ENCODE results near the gene CNIH4. TPM values are rescaled to one million over a fixed set of nuclear protein-coding genes. Genes with fewer than 3 reads are reported as not detected.
"Not testable (repeated sequence)": the region's sequence is repeated elsewhere in the genome, so short reads cannot be mapped to it uniquely, and the experiment has no call there.

Gene CNIH4
- 120 TPM in 2 replicates for total RNA-seq (2014; rRNA removed; shearing (Covaris generic))

DNA sequence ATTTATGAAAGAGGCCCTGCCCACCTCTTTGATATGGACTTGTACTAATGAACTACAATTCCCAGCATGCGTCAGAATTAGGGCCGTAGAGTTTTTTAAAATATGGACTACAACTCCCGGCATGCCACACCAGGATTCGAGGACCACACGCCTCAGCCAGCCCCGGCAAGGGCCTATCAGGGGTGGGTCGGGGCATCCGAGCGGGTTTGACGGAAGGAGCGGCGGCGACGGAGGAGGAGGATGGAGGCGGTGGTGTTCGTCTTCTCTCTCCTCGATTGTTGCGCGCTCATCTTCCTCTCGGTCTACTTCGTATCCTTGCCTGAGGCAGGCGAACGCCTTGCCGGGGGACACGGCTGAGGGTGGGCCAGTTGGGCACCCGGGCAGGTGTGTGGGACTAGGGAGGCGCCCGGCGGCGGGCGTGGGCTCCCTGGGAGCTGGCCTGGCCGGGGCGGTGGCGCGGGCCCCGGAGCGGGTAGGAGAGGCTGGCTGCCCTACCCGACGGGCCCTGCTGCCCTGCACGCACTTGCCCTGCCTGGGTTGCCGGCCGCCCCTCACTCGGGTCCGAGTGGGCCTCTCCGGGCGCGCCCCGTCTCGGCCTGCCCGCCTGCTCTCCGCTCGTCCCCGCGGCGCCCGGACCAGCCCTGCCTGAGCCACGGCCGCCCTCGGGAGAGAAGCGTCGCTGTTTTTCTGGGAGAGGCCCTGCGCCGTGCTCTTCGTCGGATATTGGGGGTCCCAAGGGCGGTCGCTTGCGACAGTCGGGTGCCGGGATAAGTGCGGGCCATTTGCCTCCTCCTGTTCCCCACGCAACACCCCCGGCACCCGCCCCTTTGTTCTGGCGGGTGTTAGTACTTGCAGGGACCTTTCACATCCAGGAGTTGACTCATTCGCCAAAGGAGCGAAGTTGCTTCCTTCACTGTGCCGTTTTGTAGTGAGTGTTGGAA, at the start of gene CNIH4:
Gene CNIH4 (plus strand): TSS at position 195 of the 941 bp plus-strand sequence. CDS start 46 bp downstream, at position 241.
- peak; percentile 94 for DNase-seq (ENCODE audit: low spot score)

- no peak for DNase-seq (ENCODE audit: low spot score)
Measured at GRCh38 chr1:224308064-224308463, 48.6 kb upstream of the CNIH4 start.

GRCh38 chr1:224311503-224311902, 45.2 kb upstream of the CNIH4 start:
- not testable (repeated sequence) for DNase-seq (ENCODE audit: low spot score)

GRCh38 chr1:224312025-224312424, 44.7 kb upstream of the CNIH4 start:
- no peak for DNase-seq (ENCODE audit: low spot score)

DNA sequence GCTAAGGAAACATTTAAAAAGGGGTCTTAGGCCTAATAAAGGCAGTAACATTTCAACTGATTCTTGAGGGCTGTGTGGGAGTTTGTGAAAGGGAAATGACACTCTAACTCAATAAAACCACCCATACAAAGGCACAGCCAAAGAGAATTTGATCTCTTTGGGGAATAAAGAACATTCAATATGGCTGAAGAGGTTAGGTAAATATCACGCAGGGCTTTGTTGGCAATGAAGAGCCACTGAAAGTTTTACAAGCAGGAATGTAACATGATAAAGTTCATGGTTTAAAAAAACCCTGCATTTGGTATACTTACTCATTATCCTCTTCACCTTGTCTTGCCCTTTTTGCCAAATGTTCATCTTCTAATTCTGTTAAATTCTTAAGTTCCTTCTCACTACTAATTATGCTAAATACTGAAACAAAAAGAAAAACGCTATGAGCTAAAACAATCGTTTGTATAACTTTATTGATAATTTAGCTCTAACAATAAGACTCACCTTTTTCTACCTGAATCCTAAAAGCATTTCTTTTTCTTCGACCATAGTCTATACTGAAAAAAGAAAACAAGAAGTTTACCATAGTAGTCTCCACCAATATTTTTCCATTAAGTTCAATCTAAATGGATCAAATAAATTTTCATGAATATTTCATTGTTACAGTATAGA, 39.2 kb upstream of the CNIH4 start:
- DNase-seq (ENCODE audit: low spot score), result no peak

GRCh38 chr1:224321706-224322105, 35.0 kb upstream of the CNIH4 start:
- DNase-seq (ENCODE audit: low spot score), result no peak

DNA sequence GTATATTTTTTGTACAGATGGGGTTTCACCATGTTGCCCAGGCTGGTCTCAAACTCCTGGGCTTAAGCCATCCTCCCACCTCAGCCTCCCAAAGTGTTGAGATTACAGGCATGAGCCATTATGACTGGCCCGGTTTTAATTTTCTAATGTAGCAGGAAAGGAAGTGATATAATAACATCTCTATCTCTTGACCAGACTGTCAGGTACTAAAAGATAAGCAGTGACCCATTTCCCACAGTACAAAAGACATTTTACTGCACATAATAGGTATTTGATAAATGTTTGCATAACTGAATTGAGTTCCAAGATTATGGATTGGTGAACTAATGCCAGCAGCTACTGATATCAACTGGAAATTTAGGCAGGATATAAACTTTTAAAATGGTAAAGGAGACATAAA, 30.7 kb upstream of the CNIH4 start:
- no peak for DNase-seq (ENCODE audit: low spot score)

GRCh38 chr1:224328644-224329043, 28.0 kb upstream of the CNIH4 start:
- DNase-seq (ENCODE audit: low spot score), result no peak

- DNase-seq (ENCODE audit: low spot score), result peak; percentile 9
Measured at GRCh38 chr1:224329484-224329841, 27.2 kb upstream of the CNIH4 start.

GRCh38 chr1:224329842-224330753, 26.6 kb upstream of the CNIH4 start, which contains the start of gene NVL:
NVL (minus strand) TSS chr1:224330172; CDS start chr1:224330127, 45 bp downstream.
- DNase-seq (ENCODE audit: low spot score), result peak; percentile 89

- no peak for DNase-seq (ENCODE audit: low spot score)
Measured at GRCh38 chr1:224331326-224331725, 25.4 kb upstream of the CNIH4 start.

- no peak for DNase-seq (ENCODE audit: low spot score)
Measured at GRCh38 chr1:224331824-224332223, 24.9 kb upstream of the CNIH4 start.

- peak; percentile 75 for DNase-seq (ENCODE audit: low spot score)
Measured at GRCh38 chr1:224333309-224333926, 23.3 kb upstream of the CNIH4 start.

DNA sequence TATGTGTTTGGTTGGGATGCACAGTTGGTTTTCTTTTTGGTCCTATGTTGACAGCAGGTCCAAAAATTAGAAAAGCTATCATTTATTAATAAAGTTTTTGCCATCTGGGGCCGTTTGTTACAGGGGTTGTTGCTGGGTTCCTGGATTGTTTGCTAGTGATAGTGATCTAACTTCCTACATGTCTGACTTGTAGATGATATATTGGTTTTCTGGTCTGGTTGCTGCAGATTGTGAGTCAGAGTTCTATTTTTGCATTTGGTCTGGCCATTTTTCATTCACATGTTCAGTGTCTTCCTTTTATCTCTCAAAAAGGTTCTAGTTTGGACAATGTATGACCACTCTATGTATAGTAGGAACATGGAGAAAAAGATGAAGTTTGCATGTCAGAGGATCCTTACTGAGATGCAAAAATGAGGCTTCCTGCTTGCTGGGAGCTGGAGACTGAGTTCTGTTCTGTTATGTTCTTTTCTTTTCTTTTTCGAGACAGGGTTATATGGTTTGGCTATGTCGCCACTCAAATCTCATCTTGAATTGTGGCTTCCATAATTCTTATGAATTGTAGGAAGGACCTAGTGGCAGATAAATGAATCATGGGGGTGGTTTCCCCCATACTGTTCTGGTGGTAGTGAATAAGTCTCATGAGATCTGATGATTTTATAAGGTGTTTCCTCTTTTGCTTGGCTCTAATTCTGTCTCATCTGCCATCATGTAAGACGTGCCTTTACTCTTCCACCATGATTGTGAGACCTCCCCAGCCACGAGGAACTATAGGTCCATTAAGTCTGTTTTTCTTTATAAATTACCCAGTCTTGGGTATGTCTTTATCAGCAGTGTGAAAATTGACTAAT, 22.5 kb upstream of the CNIH4 start:
- DNase-seq (ENCODE audit: low spot score), result peak; percentile 63

GRCh38 chr1:224338150-224338838, 18.4 kb upstream of the CNIH4 start:
- no peak for DNase-seq (ENCODE audit: low spot score)

DNA sequence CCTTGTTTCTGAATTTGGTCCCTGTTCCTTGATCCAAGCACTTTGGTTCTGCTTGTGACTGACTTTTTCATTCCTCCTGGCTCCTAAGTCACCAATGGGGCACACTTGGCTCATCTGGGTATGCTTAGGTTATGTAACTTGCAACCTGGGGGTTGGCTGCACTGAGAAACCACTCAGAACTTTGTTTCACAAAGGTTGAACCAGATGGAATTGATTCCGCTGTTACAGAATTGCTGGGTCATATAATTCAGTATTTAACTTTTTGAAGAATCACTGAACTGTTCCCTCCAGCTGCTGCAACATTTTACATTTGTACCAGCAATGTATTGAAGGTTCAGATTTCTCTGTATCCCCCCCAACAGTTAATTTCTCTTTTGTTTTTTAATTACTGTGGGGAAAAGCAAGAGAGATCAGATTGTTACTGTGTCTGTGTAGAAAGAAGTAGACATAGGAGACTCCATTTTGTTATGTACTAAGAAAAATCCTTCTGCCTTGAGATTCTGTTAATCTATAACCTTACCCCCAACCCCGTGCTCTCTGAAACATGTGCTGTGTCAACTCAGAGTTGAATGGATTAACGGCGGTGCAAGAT, 17.1 kb upstream of the CNIH4 start:
- DNase-seq (ENCODE audit: low spot score), result no peak

DNA sequence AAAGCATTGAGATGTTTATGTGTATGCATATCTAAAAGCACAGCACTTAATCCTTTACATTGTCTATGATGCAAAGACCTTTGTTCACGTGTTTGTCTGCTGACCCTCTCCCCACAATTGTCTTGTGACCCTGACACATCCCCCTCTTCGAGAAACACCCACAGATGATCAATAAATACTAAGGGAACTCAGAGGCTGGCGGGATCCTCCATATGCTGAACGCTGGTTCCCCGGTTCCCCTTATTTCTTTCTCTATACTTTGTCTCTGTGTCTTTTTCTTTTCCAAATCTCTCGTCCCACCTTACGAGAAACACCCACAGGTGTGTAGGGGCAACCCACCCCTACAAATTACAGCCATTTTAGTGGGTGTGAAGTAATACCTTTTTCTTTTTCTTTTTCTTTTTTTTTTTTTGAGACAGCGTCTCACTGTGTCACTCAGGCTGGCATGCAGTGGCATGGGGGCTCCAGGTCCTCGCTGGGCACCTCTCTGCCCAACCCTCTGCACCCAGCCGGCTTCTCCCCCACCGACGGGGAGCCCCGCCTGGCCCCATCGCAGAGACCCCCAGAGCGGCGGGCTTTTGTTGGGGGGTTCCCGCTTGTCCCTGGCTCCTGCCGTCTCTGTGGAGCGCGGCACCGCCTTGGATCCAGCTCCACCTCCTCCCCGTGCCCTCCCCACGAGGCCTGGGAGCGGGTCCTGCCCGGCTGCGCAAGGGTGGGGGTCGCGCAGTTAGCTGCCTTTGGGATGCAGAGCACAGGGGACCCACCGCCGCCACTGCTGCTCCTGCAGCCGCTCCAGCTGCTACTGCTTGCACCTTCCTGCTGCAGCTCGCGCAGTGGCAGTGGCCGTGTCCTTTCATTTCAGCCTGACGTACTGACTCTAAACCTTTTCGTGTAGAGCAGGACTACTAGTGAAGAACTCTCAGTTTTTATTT, 16.0 kb upstream of the CNIH4 start:
- not testable (repeated sequence) for DNase-seq (ENCODE audit: low spot score)

- DNase-seq (ENCODE audit: low spot score), result peak; percentile 27
Measured at GRCh38 chr1:224343679-224344078, 13.0 kb upstream of the CNIH4 start.
